AG10803 (cell line): ENCODE results near the gene MAGEB4.
"Not testable (repeated sequence)": the region's sequence is repeated elsewhere in the genome, so short reads cannot be mapped to it uniquely, and the experiment has no call there.

Experiments
- DNase-seq: peaks from one replicate; pipeline ENCODE4 v3.0.0; 2010; ENCODE audit warnings: low read depth
- H3K4me3 ChIP-seq: 2 replicates; pipeline ENCODE4 v1.5.1; 2011; ENCODE audit warnings: mild to moderate bottlenecking, low read length, control low read depth
- CTCF ChIP-seq: conservative IDR thresholded peaks from 2 replicates; pipeline ENCODE4 v1.5.1; 2011; ENCODE audit warnings: mild to moderate bottlenecking, low read length, control low read depth, inconsistent platforms

The MAGEB4 gene, protein sequence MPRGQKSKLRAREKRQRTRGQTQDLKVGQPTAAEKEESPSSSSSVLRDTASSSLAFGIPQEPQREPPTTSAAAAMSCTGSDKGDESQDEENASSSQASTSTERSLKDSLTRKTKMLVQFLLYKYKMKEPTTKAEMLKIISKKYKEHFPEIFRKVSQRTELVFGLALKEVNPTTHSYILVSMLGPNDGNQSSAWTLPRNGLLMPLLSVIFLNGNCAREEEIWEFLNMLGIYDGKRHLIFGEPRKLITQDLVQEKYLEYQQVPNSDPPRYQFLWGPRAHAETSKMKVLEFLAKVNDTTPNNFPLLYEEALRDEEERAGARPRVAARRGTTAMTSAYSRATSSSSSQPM

GRCh38 chrX:30241724-30242415 lies at the start of gene MAGEB4:
Gene MAGEB4, plus strand, starts transcription at chrX:30242000. Its CDS starts 136 bp downstream, at chrX:30242136.
- no peak for TF ChIP-seq CTCF
- no peak within 1 kb of the TSS for H3K4me3 ChIP-seq
- DNase-seq = no peak

- H3K4me3 ChIP-seq, DNase-seq: not testable (repeated sequence)
Observed at GRCh38 chrX:30193910-30194309, 47.9 kb upstream of the MAGEB4 start.

GRCh38 chrX:30196322-30196721 lies 45.5 kb upstream of the MAGEB4 start:
- H3K4me3 ChIP-seq = no peak overlapping the region
- no peak for DNase-seq
- TF ChIP-seq CTCF = peak; percentile 22; the same call in 1 of the 2 replicates

DNA sequence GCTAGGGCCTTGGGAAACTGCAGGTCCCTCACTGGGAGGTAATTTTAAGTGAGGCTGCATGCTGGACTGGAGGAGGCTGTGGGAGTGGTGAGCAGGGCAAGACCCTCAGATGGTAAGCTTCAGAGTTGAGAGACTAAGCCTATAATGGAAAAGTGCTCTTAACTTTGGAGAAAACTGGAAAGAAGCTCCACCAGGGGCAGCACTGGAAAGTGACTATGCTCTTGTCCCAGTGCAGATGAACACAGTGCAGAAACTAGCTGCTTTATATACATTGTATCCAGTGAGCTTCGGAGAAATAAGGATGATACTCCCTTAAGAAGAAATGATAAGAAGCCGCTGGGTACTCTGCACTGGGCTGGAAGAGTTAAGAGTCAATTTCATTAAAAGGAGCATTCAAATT lies 29.6 kb upstream of the MAGEB4 start:
- no peak for TF ChIP-seq CTCF
- H3K4me3 ChIP-seq = no peak overlapping the region
- DNase-seq = no peak

DNA sequence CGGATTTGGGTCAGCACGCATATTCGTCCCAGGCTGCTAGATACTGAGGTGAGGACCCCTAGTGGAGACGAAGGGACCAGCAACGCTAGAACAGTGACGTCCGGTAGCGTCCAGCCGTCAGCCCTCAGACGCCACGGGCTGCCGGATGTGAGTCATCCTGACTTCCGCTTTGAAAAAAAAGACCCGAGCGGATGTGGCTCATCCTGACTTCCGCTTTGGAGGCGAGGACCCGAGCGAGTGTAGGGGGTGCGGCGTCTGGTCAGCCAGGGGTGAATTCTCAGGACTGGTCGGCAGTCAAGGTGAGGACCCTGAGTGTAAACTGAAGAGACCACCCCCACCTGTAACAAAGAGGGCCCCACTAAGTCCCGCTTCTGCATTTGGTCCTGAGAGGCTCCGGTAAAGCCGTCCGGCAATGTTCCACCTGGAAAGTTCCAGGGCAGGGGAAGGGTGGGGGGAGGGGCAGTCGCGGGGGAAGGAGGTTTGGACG lies 26.4 kb upstream of the MAGEB4 start, which contains the start of gene MAGEB2:
Gene MAGEB2, plus strand, starts transcription at position 207 of the 487 bp plus-strand sequence. CDS start 3,018 bp downstream, outside the sequence.
- DNase-seq = no peak
- TF ChIP-seq CTCF = no peak
- H3K4me3 ChIP-seq = no peak within 1 kb of the TSS

- no peak overlapping the region for H3K4me3 ChIP-seq
- TF ChIP-seq CTCF = no peak
- DNase-seq = no peak
Observed at GRCh38 chrX:30217465-30217864, 24.3 kb upstream of the MAGEB4 start.

- no peak for DNase-seq
- H3K4me3 ChIP-seq = no peak overlapping the region
- no peak for TF ChIP-seq CTCF
Observed at GRCh38 chrX:30219372-30219771, 22.4 kb upstream of the MAGEB4 start.
